ENCODE measurements around the gene ADRA2B. TPM values are rescaled to one million over a fixed set of nuclear protein-coding genes. Genes with fewer than 3 reads are reported as not detected.

The ADRA2B gene
- total and polyA plus RNA-seq, 2 experiments from 2014 or later = 0.66 to 0.87 TPM

- no peaks in the 10 kb centered on the region for H4K20me1 ChIP-seq (ENCODE audit: insufficient read depth, poor library complexity, severe bottlenecking)
- H3K9me2 ChIP-seq (replicated peaks; ENCODE audit: insufficient read depth) = no peaks in the 10 kb centered on the region
- TF ChIP-seq EZH2 (IDR thresholded peaks at IDR 0.05; ENCODE audit: borderline replicate concordance) (no peak), EZH2phosphoT487 (IDR thresholded peaks at IDR 0.05; ENCODE audit: low read depth, severe bottlenecking, unreplicated experiment) (no peak), CTCF (IDR thresholded peaks at IDR 0.05; ENCODE audit: poor library complexity) (no peak)
- no peak overlapping the region for H2AFZ ChIP-seq
- no peaks in the 10 kb centered on the region for H3K36me3 ChIP-seq (replicated peaks; ENCODE audit: insufficient read depth, low read depth)
- 88% methylated on average over 15 of the region's 15 CpGs for WGBS (ENCODE audit: low lambda C conversion rate, missing lambda C conversion rate)
- H3K79me2 ChIP-seq = no peaks in the 10 kb centered on the region
- DNase-seq (ENCODE audit: low spot score) = no peak
- H3K4me3 ChIP-seq = no peak overlapping the region
- peaks cover 3% of the 10 kb centered on the region for H3K4me1 ChIP-seq (ENCODE audit: insufficient read depth)
- no peaks in the 10 kb centered on the region for H3K9me3 ChIP-seq (ENCODE audit: low read depth)
- no peak overlapping the region for H3K4me2 ChIP-seq
- no peaks in the 10 kb centered on the region for H3K27me3 ChIP-seq
- no peak overlapping the region for H3K27ac ChIP-seq
These were observed 21.2 kb upstream of the ADRA2B start for GRCh38 chr2:96137321-96138178.

DNA sequence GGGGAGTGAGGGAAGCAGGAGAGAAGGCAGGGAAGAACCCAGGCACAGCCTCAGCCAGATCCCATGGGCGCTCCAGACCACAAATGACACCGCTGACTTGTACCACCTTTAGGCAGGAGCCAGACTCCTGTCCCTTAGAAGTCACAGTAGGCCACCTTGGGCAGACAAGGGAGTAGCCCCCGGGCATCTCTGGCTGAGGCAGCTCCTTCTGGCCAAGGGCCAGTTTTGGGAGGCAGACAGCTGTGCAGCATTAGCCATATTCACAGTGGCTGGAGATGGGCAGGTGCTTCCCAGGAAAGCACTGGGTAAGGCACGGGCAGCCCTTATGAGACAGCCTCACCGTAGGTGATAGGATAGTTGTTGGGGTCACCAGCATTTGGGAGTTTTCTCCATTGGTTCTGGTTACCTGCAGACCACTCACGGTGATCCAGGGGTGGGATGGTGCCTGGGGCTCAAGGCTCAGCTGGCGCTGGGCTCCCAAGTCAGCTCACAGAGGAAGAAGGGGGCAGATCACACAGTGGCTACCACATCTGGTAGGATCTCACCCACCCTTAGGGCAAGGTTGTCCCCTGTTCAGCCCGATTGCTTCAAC lies 19.9 kb upstream of the ADRA2B start:
- TF ChIP-seq EZH2phosphoT487 (IDR thresholded peaks at IDR 0.05; ENCODE audit: low read depth, severe bottlenecking, unreplicated experiment) (no peak), CTCF (IDR thresholded peaks at IDR 0.05; ENCODE audit: poor library complexity) (no peak), EZH2 (IDR thresholded peaks at IDR 0.05; ENCODE audit: borderline replicate concordance) (no peak)
- Histone ChIP-seq H2AFZ (no peak overlapping the region), H3K9me3 (ENCODE audit: low read depth) (no peaks in the 10 kb centered on the region)

DNA sequence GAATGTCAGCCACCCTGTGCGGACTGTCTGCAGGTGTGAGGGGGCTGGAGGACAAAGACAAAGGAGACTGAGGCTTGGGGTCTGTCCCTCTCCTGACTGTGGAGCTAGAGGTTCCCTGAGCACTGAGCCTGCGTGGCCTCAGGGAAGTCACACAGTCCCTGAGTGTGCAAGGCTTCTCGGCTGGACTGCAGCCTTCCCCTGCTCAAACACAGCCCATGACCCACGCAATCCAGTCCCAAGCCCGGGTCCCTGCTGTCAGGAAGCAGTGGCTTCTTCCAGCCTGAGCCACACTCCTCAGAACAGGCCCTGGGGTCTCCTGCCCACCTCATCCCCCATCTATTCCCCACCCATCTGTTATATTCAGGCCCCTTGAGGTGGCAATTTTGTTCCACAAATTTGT lies 19.2 kb upstream of the ADRA2B start:
- DNase-seq (ENCODE audit: low spot score) = no peak
- Histone ChIP-seq H3K4me2 (no peak overlapping the region), H2AFZ (no peak overlapping the region), H3K36me3 (replicated peaks; ENCODE audit: insufficient read depth, low read depth) (no peaks in the 10 kb centered on the region), H3K4me3 (no peak overlapping the region), H3K27me3 (no peaks in the 10 kb centered on the region), H3K27ac (no peak overlapping the region), H3K9me2 (replicated peaks; ENCODE audit: insufficient read depth) (no peaks in the 10 kb centered on the region), H3K9me3 (ENCODE audit: low read depth) (no peaks in the 10 kb centered on the region), H4K20me1 (ENCODE audit: insufficient read depth, poor library complexity, severe bottlenecking) (no peaks in the 10 kb centered on the region), H3K4me1 (ENCODE audit: insufficient read depth) (peaks cover 3% of the 10 kb centered on the region), H3K79me2 (no peaks in the 10 kb centered on the region)
- no peak for TF ChIP-seq EZH2phosphoT487 (IDR thresholded peaks at IDR 0.05; ENCODE audit: low read depth, severe bottlenecking, unreplicated experiment)
- TF ChIP-seq CTCF (IDR thresholded peaks at IDR 0.05; ENCODE audit: poor library complexity) = no peak
- no peak for TF ChIP-seq EZH2 (IDR thresholded peaks at IDR 0.05; ENCODE audit: borderline replicate concordance)
- 75% methylated on average over 5 of the region's 5 CpGs for WGBS (ENCODE audit: low lambda C conversion rate, missing lambda C conversion rate)

More for the DNA sequence above, 19.9 kb upstream of the ADRA2B start:
- 88% methylated on average over 8 of the region's 8 CpGs for WGBS (ENCODE audit: low lambda C conversion rate, missing lambda C conversion rate)
- H3K79me2 ChIP-seq = no peaks in the 10 kb centered on the region
- DNase-seq (ENCODE audit: low spot score) = no peak
- no peak overlapping the region for H3K4me3 ChIP-seq
- H3K27ac ChIP-seq = no peak overlapping the region
- no peaks in the 10 kb centered on the region for H4K20me1 ChIP-seq (ENCODE audit: insufficient read depth, poor library complexity, severe bottlenecking)
- H3K4me1 ChIP-seq (ENCODE audit: insufficient read depth) = peaks cover 3% of the 10 kb centered on the region
- no peaks in the 10 kb centered on the region for H3K36me3 ChIP-seq (replicated peaks; ENCODE audit: insufficient read depth, low read depth)
- H3K27me3 ChIP-seq = no peaks in the 10 kb centered on the region
- H3K9me2 ChIP-seq (replicated peaks; ENCODE audit: insufficient read depth) = no peaks in the 10 kb centered on the region
- H3K4me2 ChIP-seq = no peak overlapping the region
